ENCODE data around the gene CCDC92.

GRCh38 chr12:123997908-123998307 lies 25.3 kb upstream of the CCDC92 start:
- TF ChIP-seq EP300 (IDR thresholded peaks at IDR 0.05): no peak
- TF ChIP-seq CTCF (IDR thresholded peaks at IDR 0.05): no peak
- no peak for TF ChIP-seq POLR2A (IDR thresholded peaks at IDR 0.05)
- no peak for TF ChIP-seq POLR2AphosphoS5 (IDR thresholded peaks at IDR 0.05)
